ENCODE measurements around the gene COLEC11.
A peak's percentile ranks its signal among the peaks of the same experiment; 100 is the strongest.

Gene COLEC11

GRCh38 chr2:3681625-3682024 is 86.7 kb downstream of the COLEC11 start:
- in situ Hi-C loops (cut with MboI; ENCODE audit: low pct_unique_long_range_greater_than_20kb, low sequenced_read_pairs, unreplicated experiment), result no loop called here
- TF ChIP-seq, protein P1, sequence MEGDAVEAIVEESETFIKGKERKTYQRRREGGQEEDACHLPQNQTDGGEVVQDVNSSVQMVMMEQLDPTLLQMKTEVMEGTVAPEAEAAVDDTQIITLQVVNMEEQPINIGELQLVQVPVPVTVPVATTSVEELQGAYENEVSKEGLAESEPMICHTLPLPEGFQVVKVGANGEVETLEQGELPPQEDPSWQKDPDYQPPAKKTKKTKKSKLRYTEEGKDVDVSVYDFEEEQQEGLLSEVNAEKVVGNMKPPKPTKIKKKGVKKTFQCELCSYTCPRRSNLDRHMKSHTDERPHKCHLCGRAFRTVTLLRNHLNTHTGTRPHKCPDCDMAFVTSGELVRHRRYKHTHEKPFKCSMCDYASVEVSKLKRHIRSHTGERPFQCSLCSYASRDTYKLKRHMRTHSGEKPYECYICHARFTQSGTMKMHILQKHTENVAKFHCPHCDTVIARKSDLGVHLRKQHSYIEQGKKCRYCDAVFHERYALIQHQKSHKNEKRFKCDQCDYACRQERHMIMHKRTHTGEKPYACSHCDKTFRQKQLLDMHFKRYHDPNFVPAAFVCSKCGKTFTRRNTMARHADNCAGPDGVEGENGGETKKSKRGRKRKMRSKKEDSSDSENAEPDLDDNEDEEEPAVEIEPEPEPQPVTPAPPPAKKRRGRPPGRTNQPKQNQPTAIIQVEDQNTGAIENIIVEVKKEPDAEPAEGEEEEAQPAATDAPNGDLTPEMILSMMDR (IDR thresholded peaks at IDR 0.05; ENCODE audit: extremely low read depth, insufficient read depth, missing control alignments), result no peak
- no peak for DNase-seq (ENCODE audit: low spot score)

DNA sequence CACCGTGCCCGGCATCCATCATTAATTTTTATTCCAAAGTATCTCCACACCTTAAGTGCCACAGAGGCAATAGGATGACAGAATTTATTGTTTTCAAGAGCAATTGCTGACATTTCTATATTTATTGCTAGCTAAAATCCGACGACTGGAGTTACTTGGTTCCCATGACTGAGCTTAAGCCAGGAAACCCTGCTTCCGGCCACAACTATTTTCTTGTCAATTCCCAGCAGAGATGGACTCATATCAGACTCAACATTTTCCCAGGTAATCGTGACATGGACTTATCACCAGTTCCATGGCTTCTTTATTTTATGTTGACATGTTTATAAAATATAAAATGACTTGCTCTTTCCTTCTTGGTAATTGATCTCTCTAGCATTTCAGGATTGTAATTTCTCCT is 87.9 kb downstream of the COLEC11 start:
- in situ Hi-C loops (cut with MboI; ENCODE audit: low pct_unique_long_range_greater_than_20kb, low sequenced_read_pairs, unreplicated experiment), result no loop called here
- TF ChIP-seq, protein P1 (IDR thresholded peaks at IDR 0.05; ENCODE audit: extremely low read depth, insufficient read depth, missing control alignments), result no peak
- DNase-seq (ENCODE audit: low spot score), result no peak

- in situ Hi-C loops (cut with MboI; ENCODE audit: low pct_unique_long_range_greater_than_20kb, low sequenced_read_pairs, unreplicated experiment), result no loop called here
- DNase-seq (ENCODE audit: low spot score), result no peak
- TF ChIP-seq, protein P1 (IDR thresholded peaks at IDR 0.05; ENCODE audit: extremely low read depth, insufficient read depth, missing control alignments), result no peak
These were observed 89.0 kb downstream of the COLEC11 start for GRCh38 chr2:3683748-3684454.

DNA sequence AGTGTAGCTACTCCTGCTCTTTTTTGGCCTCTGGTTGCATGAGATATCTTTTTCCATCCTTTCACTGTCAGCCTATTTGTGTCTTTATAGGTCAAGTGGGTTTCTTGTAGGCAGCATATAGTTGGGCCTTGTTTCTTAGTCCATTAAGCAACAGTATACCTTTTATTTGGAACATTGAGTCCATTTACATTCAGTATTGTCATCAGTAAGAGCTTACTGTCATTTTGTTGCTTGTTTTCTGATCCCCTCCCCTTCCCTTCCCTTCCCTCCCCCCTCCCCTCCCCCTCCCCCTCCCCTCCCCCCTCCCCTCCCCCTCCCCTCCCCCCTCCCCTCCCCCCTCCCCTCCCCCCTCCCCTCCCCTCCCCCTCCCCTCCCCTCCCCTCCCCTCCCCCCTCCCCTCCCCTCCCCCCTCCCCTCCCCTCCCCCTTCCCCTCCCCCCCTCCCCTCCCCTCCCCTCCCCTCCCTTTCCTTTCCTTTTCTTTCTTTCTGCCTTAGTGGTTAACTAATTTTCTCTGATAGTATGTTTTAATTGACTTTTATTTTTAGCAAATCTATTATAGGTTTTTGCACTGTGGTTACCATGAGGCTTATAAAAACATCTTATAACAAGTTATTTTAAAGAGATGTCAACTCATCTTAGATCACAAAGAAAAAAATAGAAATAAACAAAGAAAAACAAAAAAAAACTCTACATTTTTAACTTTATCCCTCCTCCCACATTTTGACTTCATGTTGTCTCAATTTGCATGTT is 95.3 kb downstream of the COLEC11 start:
- DNase-seq (ENCODE audit: low spot score), result no peak
- in situ Hi-C loops (cut with MboI; ENCODE audit: low pct_unique_long_range_greater_than_20kb, low sequenced_read_pairs, unreplicated experiment), result no loop called here
- TF ChIP-seq, protein P1 (IDR thresholded peaks at IDR 0.05; ENCODE audit: extremely low read depth, insufficient read depth, missing control alignments), result no peak

- in situ Hi-C loops (cut with MboI; ENCODE audit: low pct_unique_long_range_greater_than_20kb, low sequenced_read_pairs, unreplicated experiment), result no loop called here
- TF ChIP-seq, protein P1 (IDR thresholded peaks at IDR 0.05; ENCODE audit: extremely low read depth, insufficient read depth, missing control alignments), result peak; percentile 32
- DNase-seq (ENCODE audit: low spot score), result no peak
These were observed 97.5 kb downstream of the COLEC11 start for GRCh38 chr2:3692375-3692774.

Data from GM13977 (cell line).